ENCODE measurements around the gene MARK2.
"Not testable (repeated sequence)": the region's sequence is repeated elsewhere in the genome, so short reads cannot be mapped to it uniquely, and the experiment has no call there.

The MARK2 gene

DNA sequence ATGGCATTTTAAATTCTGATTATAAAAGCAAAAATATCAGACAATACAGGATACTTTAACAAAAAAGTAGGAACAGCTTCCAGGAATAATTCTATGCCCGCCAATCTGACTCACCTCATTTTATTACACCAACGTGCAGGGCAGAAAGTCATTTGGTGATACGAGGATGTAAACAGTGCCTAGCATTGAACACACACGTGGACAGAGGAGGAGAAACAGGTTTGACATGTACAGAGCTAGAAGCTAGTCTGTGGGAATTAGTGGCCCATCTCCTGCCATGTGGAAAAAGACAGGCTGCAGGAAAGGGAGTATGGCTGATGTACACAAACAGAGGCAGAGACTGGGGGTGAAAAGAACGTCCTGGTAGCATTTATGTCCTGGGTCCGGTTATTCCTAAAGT is 34.7 kb upstream of the MARK2 start:
- no peak overlapping the region for H3K4me3 ChIP-seq (ENCODE audit: low read depth, low read length)
- TF ChIP-seq, protein P1, sequence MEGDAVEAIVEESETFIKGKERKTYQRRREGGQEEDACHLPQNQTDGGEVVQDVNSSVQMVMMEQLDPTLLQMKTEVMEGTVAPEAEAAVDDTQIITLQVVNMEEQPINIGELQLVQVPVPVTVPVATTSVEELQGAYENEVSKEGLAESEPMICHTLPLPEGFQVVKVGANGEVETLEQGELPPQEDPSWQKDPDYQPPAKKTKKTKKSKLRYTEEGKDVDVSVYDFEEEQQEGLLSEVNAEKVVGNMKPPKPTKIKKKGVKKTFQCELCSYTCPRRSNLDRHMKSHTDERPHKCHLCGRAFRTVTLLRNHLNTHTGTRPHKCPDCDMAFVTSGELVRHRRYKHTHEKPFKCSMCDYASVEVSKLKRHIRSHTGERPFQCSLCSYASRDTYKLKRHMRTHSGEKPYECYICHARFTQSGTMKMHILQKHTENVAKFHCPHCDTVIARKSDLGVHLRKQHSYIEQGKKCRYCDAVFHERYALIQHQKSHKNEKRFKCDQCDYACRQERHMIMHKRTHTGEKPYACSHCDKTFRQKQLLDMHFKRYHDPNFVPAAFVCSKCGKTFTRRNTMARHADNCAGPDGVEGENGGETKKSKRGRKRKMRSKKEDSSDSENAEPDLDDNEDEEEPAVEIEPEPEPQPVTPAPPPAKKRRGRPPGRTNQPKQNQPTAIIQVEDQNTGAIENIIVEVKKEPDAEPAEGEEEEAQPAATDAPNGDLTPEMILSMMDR (IDR thresholded peaks at IDR 0.05; ENCODE audit: control insufficient read depth, extremely low read depth, insufficient read depth), result no peak
- peak; percentile 67 for DNase-seq (ENCODE audit: low read depth)

DNA sequence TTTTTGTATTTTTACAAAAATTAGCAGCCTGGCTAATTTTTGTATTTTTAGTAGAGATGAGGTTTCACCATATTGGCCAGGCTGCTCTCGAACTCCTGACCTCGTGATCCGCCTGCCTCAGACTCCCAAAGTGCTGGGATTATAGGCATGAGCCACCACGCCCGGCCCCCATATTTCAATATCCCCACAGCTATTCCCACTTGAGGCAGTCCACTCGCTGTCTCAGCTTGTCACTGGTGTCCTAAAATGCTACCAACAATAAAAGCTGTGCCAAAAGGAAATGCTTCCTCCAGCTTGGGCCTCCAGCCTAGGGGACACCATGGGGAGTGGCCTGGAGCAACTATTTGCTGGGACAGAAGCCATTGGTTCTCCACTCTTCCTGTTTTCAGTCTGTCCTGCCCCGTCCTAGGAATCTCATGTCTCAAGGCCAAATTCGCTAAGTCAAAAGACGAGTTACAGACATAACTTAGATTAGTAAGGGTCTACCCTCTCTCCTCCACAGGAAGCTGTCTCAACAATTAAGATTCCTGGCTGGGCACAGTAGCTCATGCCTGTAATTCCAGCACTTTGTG is 33.0 kb upstream of the MARK2 start:
- no peak for DNase-seq (ENCODE audit: low read depth)

DNA sequence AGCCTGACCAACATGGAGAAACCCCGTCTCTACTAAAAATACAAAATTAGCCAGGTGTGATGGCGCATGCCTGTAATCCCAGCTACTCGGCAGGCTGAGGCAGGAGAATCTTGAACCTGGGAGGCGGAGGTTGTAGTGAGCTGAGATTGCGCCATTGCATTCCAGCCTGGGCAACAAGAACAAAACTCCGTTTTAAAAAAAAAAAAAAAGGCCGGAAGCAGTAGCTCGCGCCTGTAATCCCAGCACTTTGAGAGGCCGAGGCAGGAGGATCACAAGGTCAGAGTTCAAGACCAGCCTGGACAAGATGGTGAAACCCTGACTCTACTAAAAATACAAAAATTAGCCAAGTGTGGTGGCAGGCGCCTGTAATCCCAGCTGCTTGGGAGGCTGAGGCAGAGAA is 28.5 kb upstream of the MARK2 start:
- DNase-seq (ENCODE audit: low read depth); H3K4me3 ChIP-seq (ENCODE audit: low read depth, low read length): not testable (repeated sequence)

More for the DNA sequence above, 33.0 kb upstream of the MARK2 start:
- TF ChIP-seq, protein P1 (IDR thresholded peaks at IDR 0.05; ENCODE audit: control insufficient read depth, extremely low read depth, insufficient read depth), result no peak
- H3K4me3 ChIP-seq (ENCODE audit: low read depth, low read length), result no peak overlapping the region

DNA sequence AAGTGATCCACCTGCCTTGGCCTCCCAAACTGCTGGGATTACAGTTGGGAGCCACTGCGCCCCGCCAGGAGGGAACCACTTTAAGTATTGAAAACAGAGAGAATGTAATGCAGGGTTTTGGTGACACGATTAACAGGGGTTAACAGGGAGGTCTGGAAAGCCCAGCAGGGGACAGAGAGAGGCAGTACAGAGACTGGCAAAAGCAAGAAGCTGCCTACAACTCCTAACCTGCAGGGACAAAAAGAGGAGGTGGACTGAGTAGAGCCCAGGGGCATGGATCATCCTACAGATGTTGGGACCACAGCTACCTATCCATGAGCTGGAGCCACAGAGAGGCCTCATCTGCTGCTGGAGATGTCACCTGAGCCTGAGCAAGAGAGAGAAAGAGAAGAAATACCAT is 27.4 kb upstream of the MARK2 start:
- DNase-seq (ENCODE audit: low read depth), result no peak
- H3K4me3 ChIP-seq (ENCODE audit: low read depth, low read length), result no peak overlapping the region
- TF ChIP-seq, protein P1 (IDR thresholded peaks at IDR 0.05; ENCODE audit: control insufficient read depth, extremely low read depth, insufficient read depth), result no peak

DNA sequence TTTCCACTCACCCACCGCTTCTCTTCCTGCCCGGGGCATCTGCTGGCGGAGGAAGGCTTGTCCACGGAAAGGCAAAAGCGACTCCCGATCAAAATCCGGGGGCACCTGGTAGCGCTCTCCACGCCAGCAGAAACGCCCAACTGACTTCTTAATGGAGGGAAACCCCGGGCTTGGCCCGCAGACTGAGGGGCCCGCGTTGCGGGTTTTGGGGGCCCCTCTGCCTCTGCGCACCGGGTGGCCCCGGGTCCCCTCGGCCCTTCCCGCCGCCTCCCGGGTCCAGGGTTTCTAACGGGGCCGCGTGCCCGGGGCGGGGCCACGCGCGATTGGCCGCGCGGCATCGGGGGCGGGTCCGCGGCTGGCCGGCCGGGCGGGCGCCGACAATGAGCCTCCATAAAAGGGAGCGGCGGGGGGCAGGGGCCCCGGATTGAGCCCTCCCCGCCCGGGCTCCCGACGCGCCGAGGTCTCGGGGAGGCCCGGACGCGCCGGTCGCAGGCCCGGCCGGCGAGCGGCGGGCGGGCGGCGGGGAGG is 25.8 kb upstream of the MARK2 start, which contains the start of gene SPINDOC:
SPINDOC (plus strand) TSS at position 422 of the 528 bp plus-strand sequence. CDS start 231 bp downstream, outside the sequence.
- TF ChIP-seq, protein P1 (IDR thresholded peaks at IDR 0.05; ENCODE audit: control insufficient read depth, extremely low read depth, insufficient read depth), result no peak
- peak within 1 kb of the TSS; percentile 73 for H3K4me3 ChIP-seq (ENCODE audit: low read depth, low read length)
- no peak for DNase-seq (ENCODE audit: low read depth)

DNA sequence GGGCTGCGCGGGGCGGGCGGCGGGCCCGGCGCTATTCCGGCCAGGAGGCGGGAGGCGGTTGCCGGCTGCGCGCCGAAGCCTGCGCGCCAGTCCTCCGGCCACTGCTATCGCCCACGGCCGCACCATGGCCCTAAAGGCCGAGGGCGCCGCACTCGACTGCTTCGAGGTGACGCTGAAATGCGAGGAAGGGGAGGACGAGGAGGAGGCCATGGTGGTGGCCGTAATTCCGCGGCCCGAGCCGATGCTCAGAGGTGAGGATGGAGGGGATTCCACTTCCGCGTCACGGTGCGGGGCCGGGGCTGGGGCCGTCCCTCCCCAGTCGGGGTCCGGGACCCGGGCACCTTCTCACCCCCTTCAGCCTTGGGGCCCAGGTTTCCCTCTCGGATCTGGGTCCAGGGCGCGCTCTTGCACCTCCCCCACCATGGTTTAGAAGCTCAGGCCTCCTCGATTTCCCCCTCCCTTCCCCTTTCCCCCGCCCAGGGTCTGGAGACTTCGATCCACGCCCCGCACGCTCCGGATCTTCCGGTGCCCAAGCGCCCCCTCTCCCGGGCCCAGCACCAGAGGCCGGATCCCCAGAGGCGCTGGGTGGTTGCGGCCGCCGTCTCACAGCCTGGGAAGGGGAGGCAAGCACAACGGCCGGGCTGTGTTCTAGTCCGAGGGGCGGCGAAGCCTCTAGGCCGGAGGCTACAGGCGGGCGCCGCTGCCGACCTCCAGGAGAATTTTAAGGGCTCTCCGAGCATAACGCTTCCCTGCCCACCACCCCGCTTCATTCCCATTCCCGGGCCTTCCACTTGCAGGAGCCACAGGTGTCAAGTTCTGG is 25.1 kb upstream of the MARK2 start:
- no peak for DNase-seq (ENCODE audit: low read depth)
- H3K4me3 ChIP-seq (ENCODE audit: low read depth, low read length), result peak overlapping the region; percentile 73
- TF ChIP-seq, protein P1 (IDR thresholded peaks at IDR 0.05; ENCODE audit: control insufficient read depth, extremely low read depth, insufficient read depth), result no peak

DNA sequence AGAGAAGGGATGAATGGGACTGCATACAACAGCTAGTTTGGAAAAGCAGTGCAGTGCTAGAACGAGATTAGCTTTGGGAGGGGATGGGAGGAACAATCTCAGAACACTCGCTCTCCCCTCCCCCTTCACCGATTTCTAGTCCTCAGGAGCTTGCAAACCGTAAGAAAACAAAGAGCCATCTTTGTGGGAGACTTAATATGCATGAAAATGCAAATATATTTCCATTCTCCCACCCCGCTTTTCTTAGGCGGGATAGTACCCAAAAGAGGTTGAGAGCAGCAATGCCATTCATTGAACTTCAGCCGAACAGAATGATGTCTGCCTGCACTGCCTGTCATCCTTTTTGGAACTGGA is 24.6 kb upstream of the MARK2 start:
- DNase-seq (ENCODE audit: low read depth), result no peak
- TF ChIP-seq, protein P1 (IDR thresholded peaks at IDR 0.05; ENCODE audit: control insufficient read depth, extremely low read depth, insufficient read depth), result no peak
- peak overlapping the region; percentile 73 for H3K4me3 ChIP-seq (ENCODE audit: low read depth, low read length)
